ENCODE data around the gene TBX2.

The TBX2 gene

GRCh38 chr17:61456061-61456681 is 56.5 kb downstream of the TBX2 start:
- no peak for DNase-seq

GRCh38 chr17:61456688-61457225 is 57.1 kb downstream of the TBX2 start:
- no peak for DNase-seq

GRCh38 chr17:61457226-61457983 is 57.8 kb downstream of the TBX2 start:
- DNase-seq: no peak

GRCh38 chr17:61458000-61458399 is 58.4 kb downstream of the TBX2 start:
- no peak for DNase-seq

GRCh38 chr17:61458421-61459141 is 58.9 kb downstream of the TBX2 start:
- DNase-seq: no peak

Data from right forelimb (tissue), 1 donor.